Mesendoderm (in vitro differentiated cells): ENCODE measurements around the gene CCL21.
"Not testable (repeated sequence)": the region's sequence is repeated elsewhere in the genome, so short reads cannot be mapped to it uniquely, and the experiment has no call there.

ENCODE experiments used
- DNase-seq: peaks from one replicate; pipeline ENCODE4 v3.0.0; 2013
- H2AK5ac ChIP-seq: 2 replicates; pipeline ENCODE4 v1.6.1; 2013; ENCODE audit warnings: low read length, inconsistent platforms
- H2BK120ac ChIP-seq: 2 replicates; pipeline ENCODE4 v1.6.1; 2013; ENCODE audit warnings: low read depth, mild to moderate bottlenecking, low read length, moderate library complexity, mixed read lengths
- H2BK15ac ChIP-seq: replicated peaks from 2 replicates; pipeline ENCODE4 v1.6.1; 2013; ENCODE audit warnings: low read depth, mild to moderate bottlenecking, moderate library complexity
- H2BK5ac ChIP-seq: 2 replicates; pipeline ENCODE4 v1.6.1; 2013; ENCODE audit warnings: low read length, inconsistent platforms
- H3K18ac ChIP-seq: 2 replicates; pipeline ENCODE4 v1.6.1; 2013; ENCODE audit warnings: mild to moderate bottlenecking, low read length, mixed read lengths
- H3K23ac ChIP-seq: one replicate; pipeline ENCODE4 v1.6.1; 2013; ENCODE audit warnings: low read length
- H3K27ac ChIP-seq: 2 replicates; pipeline ENCODE4 v1.5.1; 2013; ENCODE audit warnings: low read depth, mild to moderate bottlenecking, inconsistent platforms, low read length, moderate library complexity
- H3K27me3 ChIP-seq: 2 replicates; pipeline ENCODE4 v1.6.1; 2013; ENCODE audit warnings: low read length, control low read depth, mild to moderate bottlenecking, inconsistent platforms; ENCODE audit not compliant: insufficient read depth, poor library complexity
- H3K36me3 ChIP-seq: 2 replicates; pipeline ENCODE4 v1.6.1; 2013; ENCODE audit warnings: low read length, inconsistent platforms; ENCODE audit not compliant: control insufficient read depth, insufficient read depth
- H3K4ac ChIP-seq: one replicate; pipeline ENCODE4 v1.6.1; 2013; ENCODE audit warnings: low read depth, mild to moderate bottlenecking, low read length, moderate library complexity
- H3K4me1 ChIP-seq: 2 replicates; pipeline ENCODE4 v1.6.1; 2013; ENCODE audit warnings: low read depth, low read length, inconsistent platforms; ENCODE audit not compliant: control insufficient read depth
- H3K4me2 ChIP-seq: 2 replicates; pipeline ENCODE4 v1.6.1; 2013; ENCODE audit warnings: low read length
- H3K4me3 ChIP-seq: 2 replicates; pipeline ENCODE4 v1.5.1; 2013; ENCODE audit warnings: mild to moderate bottlenecking, low read length
- H3K56ac ChIP-seq: one replicate; pipeline ENCODE4 v1.6.1; 2013; ENCODE audit warnings: low read length
- H3K79me1 ChIP-seq: 2 replicates; pipeline ENCODE4 v1.6.1; 2013; ENCODE audit warnings: low read length, inconsistent platforms
- H3K79me2 ChIP-seq: 2 replicates; pipeline ENCODE4 v1.6.1; 2013; ENCODE audit warnings: mild to moderate bottlenecking, low read length; ENCODE audit not compliant: control insufficient read depth, insufficient read depth
- H3K9ac ChIP-seq: 2 replicates; pipeline ENCODE4 v1.6.1; 2013; ENCODE audit warnings: low read length, inconsistent platforms
- H4K5ac ChIP-seq: one replicate; pipeline ENCODE4 v1.6.1; 2013; ENCODE audit warnings: low read length
- H4K8ac ChIP-seq: one replicate; pipeline ENCODE4 v1.6.1; 2013; ENCODE audit warnings: low read depth, mild to moderate bottlenecking, control low read depth, low read length, moderate library complexity
- WGBS: extraction: QIAGEN DNeasy Blood & Tissue Kit; methylation state at CpG from one replicate; pipeline ENCODE4 v1.1.7; 2013; ENCODE audit warnings: low lambda C conversion rate, missing lambda C conversion rate; ENCODE audit not compliant: insufficient coverage; ENCODE audit errors: extremely low coverage; 5-methylcytosine and 5-hydroxymethylcytosine counted together

CCL21 gene

DNA sequence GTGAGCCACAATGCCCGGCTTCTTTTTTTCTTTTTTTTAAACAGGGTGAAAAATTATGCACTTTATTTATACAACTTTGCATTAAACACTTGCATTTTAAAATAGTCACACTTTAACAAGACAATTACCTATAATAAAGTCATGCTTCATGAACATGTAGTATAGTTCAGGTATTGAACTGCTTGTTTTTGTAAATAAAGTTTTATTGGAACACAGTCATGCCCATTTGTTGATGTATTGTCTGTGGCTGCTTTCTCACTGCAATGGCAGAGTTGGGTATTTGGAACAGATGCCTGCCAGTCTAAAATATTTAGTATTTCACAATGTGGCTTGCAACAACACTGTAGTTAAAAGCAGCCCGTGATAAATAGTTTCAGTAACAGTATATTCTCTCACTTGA lies 32.8 kb upstream of the CCL21 start:
- no peak overlapping the region for H2BK5ac ChIP-seq
- WGBS = no CpG with 5 or more reads among the region's 2 CpGs
- H3K27me3 ChIP-seq = no peaks in the 10 kb centered on the region
- no peak overlapping the region for H3K4me3 ChIP-seq
- no peaks in the 10 kb centered on the region for H3K36me3 ChIP-seq
- no peak overlapping the region for H2AK5ac ChIP-seq
- H2BK15ac ChIP-seq = no peak overlapping the region
- no peak overlapping the region for H4K5ac ChIP-seq
- H3K4me1 ChIP-seq = no peaks in the 10 kb centered on the region
- no peak overlapping the region for H3K56ac ChIP-seq
- H3K79me2 ChIP-seq = no peaks in the 10 kb centered on the region
- DNase-seq = no peak
- no peak overlapping the region for H3K4me2 ChIP-seq
- no peak overlapping the region for H3K4ac ChIP-seq
- H3K9ac ChIP-seq = no peak overlapping the region
- no peak overlapping the region for H3K27ac ChIP-seq
- no peak overlapping the region for H3K18ac ChIP-seq
- no peaks in the 10 kb centered on the region for H3K79me1 ChIP-seq
- no peak overlapping the region for H2BK120ac ChIP-seq
- no peak overlapping the region for H4K8ac ChIP-seq
- H3K23ac ChIP-seq = no peak overlapping the region

DNA sequence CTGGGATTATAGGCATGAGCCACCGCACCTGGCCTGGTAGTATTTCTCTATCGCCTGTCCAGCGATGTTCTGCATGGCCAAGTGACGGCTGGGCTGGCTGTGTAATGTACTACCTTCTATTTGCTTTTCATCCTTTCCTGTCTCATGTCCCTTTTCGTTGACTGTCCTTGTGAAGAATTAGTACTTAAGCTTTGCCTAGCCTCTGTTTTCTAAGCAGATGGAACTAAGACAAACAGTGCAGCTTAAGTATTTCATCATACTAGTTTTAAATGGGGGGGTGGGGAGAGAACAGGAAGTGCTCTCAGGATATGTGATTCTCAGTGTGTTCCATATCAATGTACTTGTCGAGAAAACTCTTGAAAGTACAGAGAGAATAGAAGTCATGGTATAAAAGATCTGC lies 31.7 kb upstream of the CCL21 start:
- Histone ChIP-seq H2BK5ac (no peak overlapping the region), H4K5ac (no peak overlapping the region), H3K36me3 (no peaks in the 10 kb centered on the region), H3K79me2 (no peaks in the 10 kb centered on the region), H3K4me2 (no peak overlapping the region), H3K9ac (no peak overlapping the region), H3K4me1 (no peaks in the 10 kb centered on the region), H3K4me3 (no peak overlapping the region), H3K23ac (no peak overlapping the region), H2BK15ac (no peak overlapping the region), H3K27ac (no peak overlapping the region), H2BK120ac (no peak overlapping the region), H3K27me3 (no peaks in the 10 kb centered on the region), H3K18ac (no peak overlapping the region), H3K4ac (no peak overlapping the region), H2AK5ac (no peak overlapping the region), H3K79me1 (no peaks in the 10 kb centered on the region), H4K8ac (no peak overlapping the region), H3K56ac (no peak overlapping the region)
- no CpG with 5 or more reads among the region's 6 CpGs for WGBS
- DNase-seq = no peak

DNA sequence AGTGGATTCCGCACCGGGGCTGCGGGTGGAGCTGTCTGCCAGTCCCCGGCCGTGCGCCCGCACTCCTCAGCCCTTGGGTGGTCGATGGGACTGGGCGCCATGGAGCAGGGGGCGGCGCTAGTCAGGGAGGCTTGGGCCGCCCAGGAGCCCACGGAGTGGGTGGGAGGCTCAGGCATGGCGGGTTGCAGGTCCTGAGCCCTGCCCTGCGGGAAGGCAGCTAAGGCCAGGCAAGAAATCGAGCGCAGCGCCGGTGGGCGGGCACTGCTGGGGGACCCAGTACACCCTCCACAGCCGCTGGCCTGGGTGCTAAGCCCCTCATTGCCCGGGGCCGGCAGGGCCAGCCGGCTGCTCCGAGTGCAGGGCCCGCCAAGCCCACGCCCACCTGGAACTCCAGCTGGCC lies 30.2 kb upstream of the CCL21 start:
- not testable (repeated sequence) for H3K4ac ChIP-seq, H2BK120ac ChIP-seq, H3K56ac ChIP-seq, H3K4me1 ChIP-seq, H3K23ac ChIP-seq, H3K4me2 ChIP-seq, H3K18ac ChIP-seq, H3K9ac ChIP-seq, H3K79me1 ChIP-seq, H4K5ac ChIP-seq, H3K4me3 ChIP-seq, H3K79me2 ChIP-seq, H2BK5ac ChIP-seq, H2AK5ac ChIP-seq, H4K8ac ChIP-seq, H2BK15ac ChIP-seq, H3K27ac ChIP-seq, H3K36me3 ChIP-seq, H3K27me3 ChIP-seq, DNase-seq
- no CpG with 5 or more reads among the region's 27 CpGs for whole genome bisulfite sequencing

DNA sequence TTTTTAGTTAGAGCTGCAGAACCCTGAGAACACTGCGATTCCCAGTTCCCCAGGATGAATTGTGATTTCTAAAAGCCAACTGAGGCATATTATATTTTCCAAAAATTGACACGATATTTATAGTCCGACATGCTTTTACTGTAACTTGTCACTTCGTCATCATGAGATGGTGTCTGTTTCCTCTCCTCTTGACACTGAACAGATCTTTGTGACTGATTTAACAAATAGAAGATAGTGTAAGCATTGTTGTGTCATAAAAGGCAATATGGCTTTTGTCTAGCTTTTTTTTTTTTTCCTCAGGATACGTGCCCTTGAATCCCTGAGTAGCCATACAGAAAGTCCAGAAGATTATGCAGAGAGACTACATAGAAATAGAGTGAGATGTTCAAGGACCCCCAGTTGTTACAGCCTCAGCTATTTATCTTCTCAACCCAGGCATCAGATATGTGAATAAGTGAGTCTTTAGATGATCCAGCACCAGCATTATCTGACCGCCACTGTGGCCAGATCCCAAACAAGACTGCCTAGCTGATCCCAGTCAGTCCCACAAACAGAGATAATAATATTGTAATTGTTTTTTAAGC lies 27.8 kb upstream of the CCL21 start:
- Histone ChIP-seq H3K79me1 (no peaks in the 10 kb centered on the region), H3K9ac (no peak overlapping the region), H3K23ac (no peak overlapping the region), H3K56ac (no peak overlapping the region), H3K36me3 (no peaks in the 10 kb centered on the region), H2AK5ac (no peak overlapping the region), H3K79me2 (no peaks in the 10 kb centered on the region), H2BK120ac (no peak overlapping the region), H3K4ac (no peak overlapping the region), H4K5ac (no peak overlapping the region), H3K18ac (no peak overlapping the region), H3K4me2 (no peak overlapping the region), H3K27me3 (no peaks in the 10 kb centered on the region), H2BK15ac (no peak overlapping the region), H3K4me3 (no peak overlapping the region), H4K8ac (no peak overlapping the region), H3K27ac (no peak overlapping the region), H2BK5ac (no peak overlapping the region), H3K4me1 (no peaks in the 10 kb centered on the region)
- no CpG with 5 or more reads among the region's 6 CpGs for WGBS
- DNase-seq = no peak

DNA sequence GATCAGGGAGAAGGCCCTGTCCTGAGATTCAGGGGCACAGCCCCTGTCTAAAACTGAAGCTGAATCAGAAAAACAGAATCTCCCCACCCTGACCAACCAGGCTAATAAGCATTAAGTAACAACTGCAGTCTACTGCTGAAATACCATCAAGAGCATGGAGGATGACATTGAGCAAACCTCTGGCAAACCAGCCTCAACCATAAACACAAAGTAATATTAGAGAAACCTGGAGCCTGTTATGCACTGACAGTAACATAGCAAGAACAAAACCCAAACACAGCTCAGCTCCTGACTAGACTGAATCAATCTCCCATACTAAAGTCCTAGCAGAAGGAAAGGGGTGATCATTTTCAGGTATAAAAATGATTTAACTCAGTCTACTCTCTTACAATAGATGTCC lies 24.8 kb upstream of the CCL21 start:
- Histone ChIP-seq H3K9ac (no peak overlapping the region), H2BK5ac (no peak overlapping the region), H3K4me3 (no peak overlapping the region)

DNA sequence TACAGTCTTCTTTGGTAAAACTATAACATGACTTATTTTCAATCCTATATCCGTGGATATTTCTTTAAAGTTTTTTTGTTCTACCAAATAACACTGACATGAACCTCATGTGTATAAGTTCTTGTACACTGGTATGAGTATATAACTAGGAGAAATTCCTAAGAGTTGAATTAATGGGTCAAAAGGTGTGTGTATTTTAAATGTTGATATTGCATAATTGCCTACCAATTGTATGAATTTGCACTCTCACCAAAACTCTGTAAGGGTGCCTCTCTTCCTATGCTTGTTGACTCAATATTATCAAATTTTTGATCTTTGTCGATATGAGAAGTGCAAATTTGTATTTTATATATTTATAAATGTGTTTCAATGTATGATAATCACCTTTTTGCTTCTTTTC lies 22.9 kb upstream of the CCL21 start:
- Histone ChIP-seq H3K36me3 (no peaks in the 10 kb centered on the region), H2BK120ac (no peak overlapping the region), H4K8ac (no peak overlapping the region), H3K23ac (no peak overlapping the region), H3K4ac (no peak overlapping the region), H3K4me3 (no peak overlapping the region), H3K79me1 (no peaks in the 10 kb centered on the region), H2BK5ac (no peak overlapping the region), H3K27me3 (no peaks in the 10 kb centered on the region), H4K5ac (no peak overlapping the region), H3K4me1 (no peaks in the 10 kb centered on the region), H2AK5ac (no peak overlapping the region), H3K79me2 (no peaks in the 10 kb centered on the region), H3K18ac (no peak overlapping the region), H3K56ac (no peak overlapping the region), H3K9ac (no peak overlapping the region), H3K4me2 (no peak overlapping the region), H2BK15ac (no peak overlapping the region), H3K27ac (no peak overlapping the region)
- no peak for DNase-seq
- WGBS = no CpG with 5 or more reads among the region's 2 CpGs

More for the DNA sequence above, 24.8 kb upstream of the CCL21 start:
- H3K79me2 ChIP-seq = no peaks in the 10 kb centered on the region
- H4K5ac ChIP-seq = no peak overlapping the region
- H2BK120ac ChIP-seq = no peak overlapping the region
- no peak overlapping the region for H3K23ac ChIP-seq
- no peak overlapping the region for H2BK15ac ChIP-seq
- no peak for DNase-seq
- no peak overlapping the region for H3K18ac ChIP-seq
- H3K27ac ChIP-seq = no peak overlapping the region
- no peaks in the 10 kb centered on the region for H3K4me1 ChIP-seq
- H3K79me1 ChIP-seq = no peaks in the 10 kb centered on the region
- no peak overlapping the region for H3K56ac ChIP-seq
- no peaks in the 10 kb centered on the region for H3K27me3 ChIP-seq
- H3K4ac ChIP-seq = no peak overlapping the region
- peak overlapping the region; percentile 13 for H4K8ac ChIP-seq
- no peak overlapping the region for H3K4me2 ChIP-seq
- H2AK5ac ChIP-seq = no peak overlapping the region
- H3K36me3 ChIP-seq = no peaks in the 10 kb centered on the region
